ENCODE results near the gene FUT7.

FUT7 gene

DNA sequence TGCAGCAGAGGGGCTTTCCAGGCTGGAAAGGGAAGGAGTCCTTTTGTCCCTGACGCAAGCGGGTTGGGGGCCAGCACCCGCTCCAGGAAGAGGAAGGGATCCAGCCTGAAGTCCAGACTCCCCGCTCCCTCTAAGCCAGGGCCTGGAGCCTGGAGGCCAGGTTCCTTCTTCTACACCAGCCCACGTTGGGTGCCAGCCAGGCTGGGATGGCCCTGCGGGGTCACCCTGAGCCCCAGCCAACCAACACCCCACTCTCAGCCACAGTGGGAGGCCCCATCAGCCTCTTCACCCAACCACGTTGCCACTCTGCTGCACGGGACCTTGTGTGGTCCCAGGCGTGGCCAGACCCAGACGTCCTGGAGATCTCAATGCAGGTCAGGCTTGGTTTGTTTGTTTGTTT lies 970 bp upstream of the FUT7 start:
- Histone ChIP-seq H2AFZ (ENCODE audit: low read depth) (no peak overlapping the region), H3K27ac (no peak overlapping the region), H4K20me1 (ENCODE audit: insufficient read depth) (no peaks in the 10 kb centered on the region), H3K9ac (no peak overlapping the region), H3K27me3 (ENCODE audit: insufficient read depth, low read depth) (peaks cover 16% of the 10 kb centered on the region; the same call in 1 of the 2 replicates), H3K4me3 (IDR thresholded peaks at IDR 0.05; ENCODE audit: insufficient read depth, low read depth, low read length) (no peak overlapping the region), H3K36me3 (ENCODE audit: insufficient read depth) (no peaks in the 10 kb centered on the region), H3K4me1 (ENCODE audit: low read depth, poor library complexity, severe bottlenecking) (peaks cover 44% of the 10 kb centered on the region), H3K79me2 (ENCODE audit: insufficient read depth, low read depth) (no peaks in the 10 kb centered on the region), H3K4me2 (no peak overlapping the region)
- TF ChIP-seq, protein P1, sequence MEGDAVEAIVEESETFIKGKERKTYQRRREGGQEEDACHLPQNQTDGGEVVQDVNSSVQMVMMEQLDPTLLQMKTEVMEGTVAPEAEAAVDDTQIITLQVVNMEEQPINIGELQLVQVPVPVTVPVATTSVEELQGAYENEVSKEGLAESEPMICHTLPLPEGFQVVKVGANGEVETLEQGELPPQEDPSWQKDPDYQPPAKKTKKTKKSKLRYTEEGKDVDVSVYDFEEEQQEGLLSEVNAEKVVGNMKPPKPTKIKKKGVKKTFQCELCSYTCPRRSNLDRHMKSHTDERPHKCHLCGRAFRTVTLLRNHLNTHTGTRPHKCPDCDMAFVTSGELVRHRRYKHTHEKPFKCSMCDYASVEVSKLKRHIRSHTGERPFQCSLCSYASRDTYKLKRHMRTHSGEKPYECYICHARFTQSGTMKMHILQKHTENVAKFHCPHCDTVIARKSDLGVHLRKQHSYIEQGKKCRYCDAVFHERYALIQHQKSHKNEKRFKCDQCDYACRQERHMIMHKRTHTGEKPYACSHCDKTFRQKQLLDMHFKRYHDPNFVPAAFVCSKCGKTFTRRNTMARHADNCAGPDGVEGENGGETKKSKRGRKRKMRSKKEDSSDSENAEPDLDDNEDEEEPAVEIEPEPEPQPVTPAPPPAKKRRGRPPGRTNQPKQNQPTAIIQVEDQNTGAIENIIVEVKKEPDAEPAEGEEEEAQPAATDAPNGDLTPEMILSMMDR (conservative IDR thresholded peaks at IDR 0.05; ENCODE audit: low read depth, low read length): no peak

DNA sequence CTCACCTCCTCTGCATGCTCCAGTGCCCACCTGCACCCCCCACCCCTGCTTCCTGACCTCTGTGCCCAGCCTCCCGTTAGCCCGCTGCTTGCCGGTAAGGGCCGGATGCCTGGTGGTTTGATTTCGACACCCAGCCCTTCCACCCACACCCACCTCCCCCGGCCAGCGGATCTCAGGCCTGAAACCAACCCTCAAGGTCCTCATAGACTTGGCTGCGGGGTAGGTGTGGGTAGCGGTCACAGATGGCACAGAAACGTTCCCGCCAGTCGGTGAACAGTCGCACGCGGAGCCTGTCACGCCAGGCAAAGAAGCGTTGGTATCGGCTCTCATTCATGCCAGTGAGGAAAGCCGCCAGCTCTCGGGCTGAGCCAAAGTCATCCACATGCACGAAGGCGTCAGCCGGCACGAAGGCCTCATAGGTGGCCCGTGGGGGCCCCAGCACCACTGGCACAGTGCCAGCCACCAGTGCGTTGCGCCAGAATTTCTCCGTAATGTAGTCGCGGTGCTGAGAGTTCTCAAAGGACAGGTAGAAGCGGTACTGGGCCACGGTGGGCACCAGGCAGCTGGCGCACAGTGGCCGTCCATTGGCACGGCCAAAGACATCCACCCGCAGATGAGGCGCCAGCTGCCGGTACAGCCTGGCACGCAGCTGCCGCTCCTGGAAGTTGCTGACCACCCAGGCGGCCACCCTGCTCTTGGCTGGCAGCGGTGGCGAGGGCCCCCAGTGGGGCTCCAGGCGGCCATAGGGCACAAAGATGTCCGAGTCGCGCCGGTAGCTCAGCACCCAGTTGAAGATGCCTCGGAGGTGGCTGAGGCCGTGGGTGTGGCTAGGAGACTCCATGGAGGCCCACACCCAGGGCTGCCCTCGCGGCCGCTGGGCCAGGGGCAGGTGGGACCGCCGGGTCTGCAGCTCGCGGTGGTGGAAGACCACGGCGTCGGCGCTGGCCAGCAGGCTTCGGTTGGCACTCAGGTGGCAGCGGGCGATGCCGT lies 1.1 kb downstream of the FUT7 start:
- no peak overlapping the region for H3K27ac ChIP-seq
- no peak overlapping the region for H3K4me3 ChIP-seq (IDR thresholded peaks at IDR 0.05; ENCODE audit: insufficient read depth, low read depth, low read length)
- no peaks in the 10 kb centered on the region for H3K79me2 ChIP-seq (ENCODE audit: insufficient read depth, low read depth)
- H2AFZ ChIP-seq (ENCODE audit: low read depth): no peak overlapping the region
- peaks cover 8% of the 10 kb centered on the region; the same call in 1 of the 2 replicates for H3K27me3 ChIP-seq (ENCODE audit: insufficient read depth, low read depth)
- H3K4me1 ChIP-seq (ENCODE audit: low read depth, poor library complexity, severe bottlenecking): peaks cover 44% of the 10 kb centered on the region
- peak overlapping the region; percentile 29; the same call in 1 of the 2 replicates for H3K4me2 ChIP-seq
- no peaks in the 10 kb centered on the region for H4K20me1 ChIP-seq (ENCODE audit: insufficient read depth)
- no peaks in the 10 kb centered on the region for H3K36me3 ChIP-seq (ENCODE audit: insufficient read depth)
- H3K9ac ChIP-seq: no peak overlapping the region
- TF ChIP-seq, protein P1 (conservative IDR thresholded peaks at IDR 0.05; ENCODE audit: low read depth, low read length): no peak

DNA sequence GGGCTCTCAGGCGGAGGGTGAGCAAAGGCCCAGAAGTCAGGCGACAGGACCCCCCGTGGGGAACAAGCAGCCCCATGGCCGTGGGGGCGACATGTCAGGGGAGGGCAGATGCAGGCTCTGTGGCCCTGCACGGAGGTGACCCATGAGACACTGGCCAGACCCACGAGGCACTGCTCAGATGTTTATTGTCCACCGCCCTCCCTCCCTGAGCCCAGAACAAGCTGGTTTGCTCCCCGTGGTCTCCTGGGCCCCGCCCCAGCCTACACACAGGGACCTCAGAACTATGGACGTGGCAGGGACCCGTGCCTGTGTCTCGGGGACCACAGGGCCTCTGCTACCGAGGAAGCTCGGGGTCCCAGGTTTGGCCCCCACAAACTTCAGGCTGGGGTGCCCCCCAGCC lies 1.9 kb downstream of the FUT7 start:
- Histone ChIP-seq H4K20me1 (ENCODE audit: insufficient read depth) (no peaks in the 10 kb centered on the region), H3K79me2 (ENCODE audit: insufficient read depth, low read depth) (no peaks in the 10 kb centered on the region), H3K27ac (no peak overlapping the region), H3K36me3 (ENCODE audit: insufficient read depth) (no peaks in the 10 kb centered on the region), H3K4me3 (IDR thresholded peaks at IDR 0.05; ENCODE audit: insufficient read depth, low read depth, low read length) (no peak overlapping the region), H3K9ac (no peak overlapping the region), H3K4me1 (ENCODE audit: low read depth, poor library complexity, severe bottlenecking) (peaks cover 38% of the 10 kb centered on the region), H3K27me3 (ENCODE audit: insufficient read depth, low read depth) (peaks cover 8% of the 10 kb centered on the region; the same call in 1 of the 2 replicates), H3K4me2 (no peak overlapping the region; the same call in 1 of the 2 replicates), H2AFZ (ENCODE audit: low read depth) (no peak overlapping the region)
- TF ChIP-seq, protein P1 (conservative IDR thresholded peaks at IDR 0.05; ENCODE audit: low read depth, low read length): no peak

DNA sequence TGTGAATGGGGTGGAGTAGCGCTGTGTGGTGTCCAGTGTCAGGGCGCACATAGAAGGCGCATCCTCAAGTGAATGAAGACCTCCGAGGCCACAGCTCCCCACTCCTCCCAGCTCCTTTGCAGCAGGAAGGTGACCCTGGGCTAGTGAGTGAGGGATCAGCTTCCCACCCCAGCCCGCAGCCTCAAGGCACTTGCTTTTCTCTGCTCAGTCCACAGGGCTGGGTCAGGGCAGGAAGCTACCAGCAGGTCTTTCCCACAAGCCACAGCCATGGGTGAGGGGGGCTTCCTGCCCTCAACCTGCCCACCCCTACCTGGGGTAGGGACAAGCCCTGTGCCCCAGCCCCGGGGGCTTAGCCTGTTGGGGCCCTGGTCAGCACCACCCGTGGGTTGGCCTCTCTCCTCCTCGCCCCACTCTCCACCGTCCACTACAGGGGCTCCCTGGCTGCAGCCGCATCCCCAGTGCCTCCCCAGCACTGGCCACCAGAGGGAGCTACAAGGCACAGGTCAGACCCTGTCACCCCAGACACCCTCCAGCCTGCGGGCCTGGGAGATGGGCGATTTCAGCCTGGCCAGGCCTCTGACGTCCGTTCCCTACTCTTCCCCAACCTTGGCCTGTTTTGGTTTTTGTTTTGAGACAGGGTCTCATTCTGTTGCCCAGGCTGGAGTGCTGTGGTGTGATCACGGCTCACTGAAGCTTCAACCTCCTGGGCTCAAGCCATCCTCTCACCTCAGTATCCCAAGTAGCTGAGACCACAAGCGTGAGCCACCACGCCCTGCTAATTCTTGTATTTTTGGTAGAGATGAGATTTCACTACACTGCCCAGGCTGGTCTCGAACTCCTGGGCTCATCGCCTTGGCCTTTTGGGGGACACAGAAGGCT lies 2.6 kb downstream of the FUT7 start:
- peaks cover 31% of the 10 kb centered on the region for H3K4me1 ChIP-seq (ENCODE audit: low read depth, poor library complexity, severe bottlenecking)
- TF ChIP-seq, protein P1 (conservative IDR thresholded peaks at IDR 0.05; ENCODE audit: low read depth, low read length): peak; percentile 85
- H3K79me2 ChIP-seq (ENCODE audit: insufficient read depth, low read depth): no peaks in the 10 kb centered on the region
- peaks cover 8% of the 10 kb centered on the region; the same call in 1 of the 2 replicates for H3K27me3 ChIP-seq (ENCODE audit: insufficient read depth, low read depth)
- no peak overlapping the region for H3K27ac ChIP-seq
- peak overlapping the region; percentile 91 for H2AFZ ChIP-seq (ENCODE audit: low read depth)
- no peak overlapping the region for H3K4me3 ChIP-seq (IDR thresholded peaks at IDR 0.05; ENCODE audit: insufficient read depth, low read depth, low read length)
- no peaks in the 10 kb centered on the region for H3K36me3 ChIP-seq (ENCODE audit: insufficient read depth)
- H3K9ac ChIP-seq: peak overlapping the region; percentile 54; the same call in 1 of the 2 replicates
- peak overlapping the region; percentile 88 for H3K4me2 ChIP-seq
- H4K20me1 ChIP-seq (ENCODE audit: insufficient read depth): no peaks in the 10 kb centered on the region

All from KMS-11 (cell line).